ENCODE data around the gene PLB1.

PLB1 gene, protein sequence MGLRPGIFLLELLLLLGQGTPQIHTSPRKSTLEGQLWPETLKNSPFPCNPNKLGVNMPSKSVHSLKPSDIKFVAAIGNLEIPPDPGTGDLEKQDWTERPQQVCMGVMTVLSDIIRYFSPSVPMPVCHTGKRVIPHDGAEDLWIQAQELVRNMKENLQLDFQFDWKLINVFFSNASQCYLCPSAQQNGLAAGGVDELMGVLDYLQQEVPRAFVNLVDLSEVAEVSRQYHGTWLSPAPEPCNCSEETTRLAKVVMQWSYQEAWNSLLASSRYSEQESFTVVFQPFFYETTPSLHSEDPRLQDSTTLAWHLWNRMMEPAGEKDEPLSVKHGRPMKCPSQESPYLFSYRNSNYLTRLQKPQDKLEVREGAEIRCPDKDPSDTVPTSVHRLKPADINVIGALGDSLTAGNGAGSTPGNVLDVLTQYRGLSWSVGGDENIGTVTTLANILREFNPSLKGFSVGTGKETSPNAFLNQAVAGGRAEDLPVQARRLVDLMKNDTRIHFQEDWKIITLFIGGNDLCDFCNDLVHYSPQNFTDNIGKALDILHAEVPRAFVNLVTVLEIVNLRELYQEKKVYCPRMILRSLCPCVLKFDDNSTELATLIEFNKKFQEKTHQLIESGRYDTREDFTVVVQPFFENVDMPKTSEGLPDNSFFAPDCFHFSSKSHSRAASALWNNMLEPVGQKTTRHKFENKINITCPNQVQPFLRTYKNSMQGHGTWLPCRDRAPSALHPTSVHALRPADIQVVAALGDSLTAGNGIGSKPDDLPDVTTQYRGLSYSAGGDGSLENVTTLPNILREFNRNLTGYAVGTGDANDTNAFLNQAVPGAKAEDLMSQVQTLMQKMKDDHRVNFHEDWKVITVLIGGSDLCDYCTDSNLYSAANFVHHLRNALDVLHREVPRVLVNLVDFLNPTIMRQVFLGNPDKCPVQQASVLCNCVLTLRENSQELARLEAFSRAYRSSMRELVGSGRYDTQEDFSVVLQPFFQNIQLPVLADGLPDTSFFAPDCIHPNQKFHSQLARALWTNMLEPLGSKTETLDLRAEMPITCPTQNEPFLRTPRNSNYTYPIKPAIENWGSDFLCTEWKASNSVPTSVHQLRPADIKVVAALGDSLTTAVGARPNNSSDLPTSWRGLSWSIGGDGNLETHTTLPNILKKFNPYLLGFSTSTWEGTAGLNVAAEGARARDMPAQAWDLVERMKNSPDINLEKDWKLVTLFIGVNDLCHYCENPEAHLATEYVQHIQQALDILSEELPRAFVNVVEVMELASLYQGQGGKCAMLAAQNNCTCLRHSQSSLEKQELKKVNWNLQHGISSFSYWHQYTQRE (N-terminal part only)
- long read RNA-seq, donor 1: 0 reads
- long read RNA-seq, donor 2: 0 reads
- long read RNA-seq, donor 3: 0 reads
- long read RNA-seq, donor 4: 0 reads
- long read RNA-seq, donor 5: 0 reads
- long read RNA-seq, donor 6, partial matches to known transcripts: 0 of 1 reads
- long read RNA-seq, donor 6, other reads (novel, unspliced or antisense): 0 of 1 reads
- long read RNA-seq, donor 7: 0 reads
- long read RNA-seq, donor 8: 0 reads

GRCh38 chr2:28495551-28496250, at the start of gene PLB1:
TSS of gene PLB1 (plus strand) at chr2:28496060. CDS start at chr2:28496115, 55 bp downstream.
- DNase-seq: no peak

DNA sequence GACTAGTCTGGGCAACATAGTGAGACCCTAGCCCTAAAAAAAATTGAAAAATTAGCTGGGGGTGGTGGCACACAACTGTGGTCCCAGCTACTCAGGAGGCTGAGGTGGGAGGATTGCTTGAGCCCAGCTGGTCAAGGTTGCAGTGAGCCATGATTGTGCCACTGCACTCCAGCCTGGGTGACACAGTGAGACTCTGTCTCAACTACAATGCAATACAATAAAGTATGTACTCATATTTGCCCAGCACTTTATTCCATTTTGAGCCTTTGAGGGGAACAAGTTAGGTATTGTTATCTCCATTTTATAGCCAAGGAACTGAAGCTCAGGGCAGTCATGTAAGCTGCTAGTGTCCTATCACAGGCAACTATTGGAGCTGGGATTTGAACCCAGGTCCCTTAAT, 49.3 kb upstream of the PLB1 start:
- DNase-seq: no peak

GRCh38 chr2:28447086-28447485, 48.8 kb upstream of the PLB1 start:
- no peak for DNase-seq

DNA sequence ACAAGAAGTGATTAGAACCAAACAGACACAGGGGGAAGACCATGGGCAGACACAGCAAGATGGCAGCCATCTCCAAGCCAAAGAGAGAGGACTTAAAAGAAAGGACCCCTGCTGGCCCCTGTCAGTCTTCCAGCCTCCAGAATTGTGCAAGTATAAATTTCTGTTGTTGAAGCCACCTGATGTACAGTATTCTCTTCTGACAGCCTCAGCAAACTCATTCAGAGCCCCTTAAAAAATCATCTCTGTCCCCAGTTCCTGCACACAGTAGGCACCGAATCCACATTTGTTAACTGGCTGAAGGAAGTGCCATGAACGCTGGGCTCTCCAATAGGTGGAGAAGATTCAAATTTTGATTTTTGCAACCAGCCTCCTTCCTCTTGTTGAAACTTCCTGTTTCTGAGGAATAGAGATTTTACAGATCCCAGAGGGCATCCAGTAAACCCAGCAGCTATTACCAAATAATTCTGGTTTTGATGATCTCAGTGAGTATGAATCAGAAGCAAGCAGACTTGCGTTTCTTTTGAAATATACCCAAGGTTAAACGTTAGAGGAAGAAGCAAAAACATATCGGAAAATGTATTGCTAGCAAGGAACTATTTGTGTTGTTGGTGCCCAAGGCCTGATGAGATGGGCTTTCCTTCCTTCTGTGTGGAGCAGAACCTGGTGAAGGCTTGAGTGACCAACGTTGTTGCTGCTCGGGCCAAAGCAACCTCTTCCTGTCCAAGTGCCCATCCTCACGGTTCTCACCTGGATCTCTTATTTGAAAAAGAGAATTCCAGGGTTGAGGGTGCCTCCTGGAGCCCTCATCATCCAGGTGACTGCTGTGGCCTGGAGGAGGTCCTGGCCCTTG, 47.7 kb upstream of the PLB1 start:
- no peak for DNase-seq

DNA sequence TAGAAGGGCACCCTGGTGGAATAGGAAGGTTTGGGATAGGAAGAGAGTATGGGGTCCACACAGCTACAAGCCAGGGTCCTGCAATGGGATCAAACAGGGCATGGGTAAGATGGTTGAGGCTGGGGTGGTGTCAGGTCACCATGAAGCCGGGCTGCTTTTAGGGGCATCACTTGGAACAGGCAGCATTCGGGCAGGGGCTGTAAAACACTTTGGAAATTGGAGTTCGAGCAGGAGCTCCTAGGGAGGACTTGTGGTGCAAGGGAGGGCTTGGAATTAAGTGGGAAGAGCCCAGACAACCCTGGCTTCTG, 47.1 kb upstream of the PLB1 start:
- DNase-seq: no peak

DNA sequence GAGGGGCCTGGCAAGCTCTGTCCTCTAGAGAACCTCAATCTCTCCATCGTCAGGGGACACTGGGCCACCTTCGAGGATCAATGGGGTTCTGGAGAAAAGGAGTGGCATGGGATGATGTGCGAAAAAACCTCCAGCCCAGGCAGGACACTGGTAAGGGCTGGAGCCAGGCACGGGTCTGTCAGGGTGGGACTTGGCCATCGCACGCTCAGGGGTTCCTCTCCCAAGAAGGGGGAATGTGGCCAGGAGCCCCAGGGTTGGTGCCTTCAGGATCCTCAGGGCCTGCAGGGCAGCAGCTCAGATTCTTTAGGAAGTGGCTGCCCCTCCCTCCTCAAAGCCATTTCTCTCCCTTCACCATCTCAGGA, 46.8 kb upstream of the PLB1 start:
- no peak for DNase-seq

GRCh38 chr2:28449488-28450395, 46.1 kb upstream of the PLB1 start:
- no peak for DNase-seq

DNA sequence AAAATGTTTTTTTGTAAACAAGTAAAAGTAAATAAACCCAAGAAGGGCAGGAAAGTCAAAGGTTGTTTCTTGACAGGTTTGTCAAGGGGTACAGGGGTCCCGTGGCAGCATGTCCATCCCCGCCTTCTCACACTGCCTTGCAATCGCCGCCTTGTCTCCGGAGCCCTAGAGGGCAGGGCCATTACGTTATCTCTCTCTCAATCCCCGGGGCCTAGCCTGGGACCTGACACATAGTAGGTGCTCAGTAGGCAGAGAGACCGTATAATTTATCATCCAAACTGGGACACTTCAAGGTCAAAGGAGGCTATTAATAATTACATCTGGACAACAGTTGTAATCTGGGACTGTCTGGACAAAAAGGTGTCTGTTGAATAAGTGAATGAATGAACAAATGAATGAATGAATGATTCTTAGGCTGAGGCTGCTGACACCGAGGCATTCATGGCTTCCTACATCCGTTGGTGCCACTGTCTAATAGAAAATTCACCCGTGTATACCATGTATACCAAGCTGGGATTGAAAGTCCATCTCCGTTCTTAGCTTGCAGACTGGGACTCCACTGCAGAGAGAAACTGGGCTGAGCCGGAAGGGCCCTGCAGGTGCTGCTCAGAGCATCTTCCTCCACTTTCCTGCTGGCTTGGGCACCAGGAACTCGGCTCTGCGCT, 44.8 kb upstream of the PLB1 start:
- no peak for DNase-seq

- peak; percentile 41 for DNase-seq
Observed at GRCh38 chr2:28451793-28452533, 43.9 kb upstream of the PLB1 start.

DNA sequence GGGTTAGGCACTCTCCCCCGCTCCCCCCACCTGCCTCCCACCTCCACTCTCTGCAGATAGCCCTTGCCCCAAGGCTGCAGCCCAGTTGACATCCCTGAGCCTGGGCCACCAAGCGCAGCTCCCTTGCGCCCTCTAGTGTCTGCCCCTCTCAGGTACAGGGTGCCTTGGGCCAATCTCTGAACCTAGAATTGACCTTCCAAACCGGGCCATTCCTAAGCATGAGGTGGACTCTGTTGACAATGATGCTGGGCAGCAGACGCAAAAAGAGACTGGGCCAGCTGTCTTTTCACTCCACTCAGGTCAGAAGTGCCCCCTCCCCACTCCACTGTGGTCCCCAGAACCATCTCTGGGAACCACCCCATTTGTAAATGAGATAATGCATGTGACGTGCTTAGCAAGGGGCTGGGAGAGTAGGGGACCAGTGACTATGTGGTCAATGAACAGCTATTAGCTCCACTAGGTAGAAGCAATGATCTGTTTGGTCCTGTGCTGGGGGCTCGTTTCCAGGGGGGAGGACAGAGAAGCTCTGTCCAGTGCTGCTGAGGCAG, 43.3 kb upstream of the PLB1 start:
- no peak for DNase-seq

DNA sequence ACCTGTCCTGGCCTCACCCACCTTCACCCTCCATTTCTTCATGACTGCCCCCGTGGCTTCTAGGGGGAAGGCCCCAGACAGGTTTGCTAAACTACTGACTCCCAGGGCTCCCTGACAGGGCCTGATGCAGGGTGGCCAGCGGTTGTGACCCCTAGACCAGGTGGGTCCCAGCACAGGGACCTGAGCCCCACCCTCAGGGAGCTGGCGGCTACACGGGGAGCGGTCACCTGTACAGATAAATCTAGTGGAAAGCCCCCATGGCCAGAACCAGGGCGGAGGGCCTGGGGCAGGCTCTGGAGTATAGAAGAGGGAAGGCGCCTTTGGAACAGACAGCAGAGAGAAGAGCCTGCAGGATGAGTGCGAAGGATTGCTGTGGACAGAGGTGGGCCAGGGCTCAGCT, 42.5 kb upstream of the PLB1 start:
- DNase-seq: no peak

DNA sequence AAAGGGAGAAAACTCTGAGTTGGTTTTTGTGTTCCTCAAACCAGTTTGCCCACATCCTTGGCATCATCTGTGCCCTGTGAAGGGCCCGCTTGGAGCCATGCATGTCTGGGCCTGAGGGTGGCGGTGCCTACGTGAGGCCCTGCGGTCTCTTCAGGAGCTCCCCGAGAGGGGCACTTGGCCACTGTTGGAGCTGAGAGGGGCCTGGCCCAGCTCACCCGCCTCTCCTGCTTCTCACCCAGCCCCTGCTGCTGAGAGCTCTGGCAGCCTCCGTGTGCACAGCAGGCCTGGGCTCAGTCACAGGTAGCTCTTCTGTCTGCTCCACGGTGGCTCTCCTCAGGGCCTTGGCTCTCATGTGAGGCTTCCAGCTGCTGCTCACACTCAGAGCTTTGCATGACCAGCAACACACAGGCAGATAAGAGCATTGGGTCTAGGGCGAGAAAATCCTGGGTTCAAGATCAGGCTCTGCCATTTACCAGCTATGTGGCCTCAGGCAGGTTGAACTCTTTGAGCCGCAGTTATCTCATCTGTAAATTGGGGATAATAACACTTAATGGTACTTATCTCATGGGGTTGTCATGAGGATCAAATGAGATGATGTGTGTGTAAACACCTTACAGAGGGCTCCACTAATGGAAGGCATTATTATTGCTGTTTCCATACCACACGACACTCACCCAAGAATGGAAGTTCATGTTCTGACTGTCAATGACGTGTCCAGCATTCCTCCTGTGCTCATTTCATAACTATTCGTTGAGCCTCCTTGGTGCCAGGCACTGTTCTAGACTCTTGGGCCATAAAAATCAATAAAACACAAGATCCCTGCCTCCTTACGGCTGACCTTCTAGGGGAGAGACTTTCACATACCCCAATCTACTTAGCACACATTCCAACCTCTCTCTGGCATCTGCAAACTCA, 41.6 kb upstream of the PLB1 start:
- DNase-seq: no peak

- no peak for DNase-seq
Observed at GRCh38 chr2:28457237-28457636, 38.6 kb upstream of the PLB1 start.

DNA sequence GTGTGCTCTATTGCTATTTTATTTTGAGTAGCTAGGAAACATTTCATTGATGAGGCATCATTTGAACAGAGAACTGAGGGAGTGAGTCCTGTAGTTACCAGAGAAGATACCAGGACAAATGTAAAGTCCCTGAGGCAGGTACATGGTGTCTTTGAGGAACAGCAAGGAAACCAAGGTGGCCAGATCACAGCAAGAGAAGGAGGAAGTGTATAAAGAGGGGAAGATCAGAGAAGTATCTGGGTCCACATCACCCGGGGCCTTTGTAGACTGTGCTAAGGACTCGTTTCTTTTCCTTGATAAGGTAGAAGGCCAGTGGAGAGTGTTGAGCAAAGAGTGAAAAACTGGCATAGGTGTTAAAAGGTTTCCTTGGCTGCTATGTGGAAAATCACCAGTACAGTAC, 34.8 kb upstream of the PLB1 start:
- DNase-seq: no peak

DNA sequence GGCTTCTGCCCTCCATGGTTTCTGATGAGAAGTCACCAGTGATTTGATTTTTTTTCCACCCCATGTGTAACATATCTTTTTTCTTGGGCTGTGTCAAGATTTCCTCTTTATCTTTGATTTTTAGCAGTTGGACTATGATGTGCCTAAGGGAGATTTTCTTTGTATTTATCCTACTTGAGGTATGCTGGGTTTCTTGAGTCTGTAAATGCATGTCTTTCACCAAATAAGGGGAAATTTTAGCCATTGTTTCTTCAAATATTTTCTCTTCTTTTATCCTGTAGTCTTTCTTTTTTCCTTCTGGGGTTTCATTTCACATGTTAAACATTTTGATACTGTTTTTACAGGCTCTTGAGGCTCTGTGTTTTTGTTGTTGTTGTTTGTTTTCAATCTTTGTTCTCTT, 33.7 kb upstream of the PLB1 start:
- no peak for DNase-seq

GRCh38 chr2:28463211-28463816, 32.5 kb upstream of the PLB1 start:
- DNase-seq: no peak

Data from right kidney (tissue), 9 donors.